ENCODE measurements around the gene ATXN10. TPM values are rescaled to one million over a fixed set of nuclear protein-coding genes. Genes with fewer than 3 reads are reported as not detected.

ATXN10 gene
- total and polyA plus RNA-seq, 2 of the 8 experiments (the other 6 are each of a cell fraction or from before 2014, with no cell fraction given) = 134 to 210 TPM

- ChIA-PET CTCF (ENCODE audit: partially characterized antibody) (interaction anchor here (1.4 to 1.6 kb wide), 2 partner anchors 31 to 56 kb away, joined by 4 to 5 read pairs; no protein-coding TSS in a partner anchor), POLR2A (ENCODE audit: partially characterized antibody) (no interaction called here)
- Histone ChIP-seq H3K4ac (replicated peaks; ENCODE audit: insufficient read length, low read depth, low read length) (no peak overlapping the region), H3K23ac (ENCODE audit: insufficient read length) (no peak overlapping the region), H2BK15ac (ENCODE audit: low read length) (no peak overlapping the region), H2BK120ac (replicated peaks; ENCODE audit: low read depth, low read length) (no peak overlapping the region), H4K91ac (replicated peaks; ENCODE audit: insufficient read length, low read length) (no peak overlapping the region), H3K36me3 (ENCODE audit: control insufficient read depth in 2 of 4, insufficient read depth in 4 of 4, low read length in 3 of 4) (0 out of 8 replicates have a peak, but pooled peaks cover 0 to 3% (median 0%) of the 10 kb centered on the region in 4 experiments), H4K5ac (ENCODE audit: insufficient read length, low read depth, low read length) (no peak overlapping the region), H3K4me3 (ENCODE audit: extremely low read depth in 1 of 4, insufficient read depth in 2 of 4, low read depth in 3 of 4, low read length in 4 of 4) (no peak overlapping the region), H3K9me3 (ENCODE audit: insufficient read depth in 2 of 2, low read depth in 1 of 2, low read length in 1 of 2) (no peaks in the 10 kb centered on the region), H3K4me1 (replicated peaks in 1 of 4; ENCODE audit: control insufficient read depth in 3 of 4, insufficient read depth in 4 of 4, low read length in 3 of 4) (peaks cover 0 to 5% (median 3%) of the 10 kb centered on the region in 4 experiments; a peak in 3 of 7 replicates), H3K18ac (ENCODE audit: extremely low read depth, low read length) (no peak overlapping the region), H3K79me1 (ENCODE audit: low read depth, low read length) (peaks cover 5% of the 10 kb centered on the region; the same call in 1 of the 2 replicates), H4K20me1 (replicated peaks in 1 of 2; ENCODE audit: control insufficient read depth in 1 of 2, insufficient read depth in 2 of 2, low read length in 2 of 2) (peaks cover 2 to 9% of the 10 kb centered on the region in 2 experiments), H3K4me2 (ENCODE audit: insufficient read depth in 1 of 2, low read depth in 2 of 2, low read length in 2 of 2) (no peak overlapping the region), H4K8ac (ENCODE audit: extremely low read depth, insufficient read depth, low read length) (no peak overlapping the region), H3K79me2 (ENCODE audit: control insufficient read depth in 1 of 2, insufficient read depth in 2 of 2, low read length in 2 of 2) (peaks cover 0 to 3% of the 10 kb centered on the region in 2 experiments; a peak in 1 of 4 replicates), H3K23me2 (ENCODE audit: low read depth, low read length) (no peaks in the 10 kb centered on the region), H3K56ac (replicated peaks; ENCODE audit: insufficient read length, low read depth, low read length) (no peak overlapping the region), H3K27ac (ENCODE audit: low read depth, low read length) (no peak overlapping the region), H2BK12ac (ENCODE audit: low read depth, low read length) (no peak overlapping the region), H3K9ac (replicated peaks in 1 of 4; ENCODE audit: extremely low read depth in 1 of 4, low read depth in 3 of 4, low read length in 3 of 4) (no peak overlapping the region), H3K27me3 (replicated peaks in 1 of 4; ENCODE audit: control insufficient read depth in 3 of 4, extremely low read depth in 1 of 4, insufficient read depth in 3 of 4, low read length in 3 of 4) (no peaks in the 10 kb centered on the region), H2AK5ac (ENCODE audit: low read depth, low read length) (no peak overlapping the region), H2BK5ac (ENCODE audit: low read depth, low read length) (no peak overlapping the region), H2AFZ (ENCODE audit: low read length) (no peak overlapping the region), H3K14ac (ENCODE audit: insufficient read length) (no peak overlapping the region), H2BK20ac (ENCODE audit: low read length) (no peak overlapping the region)
- DNase-seq (ENCODE audit: low read depth in 1 of 2, low spot score in 2 of 2) (no peak), FAIRE-seq (no peak)
- WGBS, 2 experiments (ENCODE audit: extremely low coverage in 1 of 2, insufficient coverage in 1 of 2, insufficient read length in 1 of 2, insufficient replicate concordance in 2 of 2, low coverage in 1 of 2, low lambda C conversion rate in 2 of 2, missing lambda C conversion rate in 1 of 2) = 75% methylated on average over 2 of the region's 2 CpGs; no CpG with 5 or more reads in 1 of the 2 experiments
- TF ChIP-seq SIRT6 (IDR thresholded peaks at IDR 0.05; ENCODE audit: low read length) (no peak), FOSL1 (IDR thresholded peaks at IDR 0.05; ENCODE audit: insufficient read depth, low read depth, low read length) (no peak), SP4 (IDR thresholded peaks at IDR 0.05; ENCODE audit: low read length) (no peak), YY1 (IDR thresholded peaks at IDR 0.05; ENCODE audit: low read depth, low read length) (no peak), JUND (IDR thresholded peaks at IDR 0.05; ENCODE audit: low read length) (no peak), EP300 (IDR thresholded peaks at IDR 0.05; ENCODE audit: borderline replicate concordance in 1 of 2, low read depth in 2 of 2, low read length in 2 of 2) (no peak), KDM1A (IDR thresholded peaks at IDR 0.05; ENCODE audit: borderline replicate concordance, low read length) (no peak), RXRA (IDR thresholded peaks at IDR 0.05; ENCODE audit: insufficient read depth, low read depth, low read length) (no peak), EGR1 (IDR thresholded peaks at IDR 0.05; ENCODE audit: borderline replicate concordance, low read depth, low read length) (no peak), TCF12 (IDR thresholded peaks at IDR 0.05; ENCODE audit: low read depth, low read length) (no peak)
Observed at GRCh38 chr22:45787759-45788158, 116.1 kb downstream of the ATXN10 start.

Measured in H1 (cell line).